VCaP (cell line): Measurements from ENCODE around the gene PLA2G4F.

Experiments used
- H3K27ac ChIP-seq: fragments of 450-650 bp; 2 replicates; pipeline ENCODE4 v1.5.1; 2017
- TF ChIP-seq, protein P1 (sequence below): fragments of 450-650 bp; conservative IDR thresholded peaks from 2 replicates; pipeline ENCODE4 v1.5.1; 2017; ENCODE audit warnings: mild to moderate bottlenecking, moderate library complexity

Gene PLA2G4F

DNA sequence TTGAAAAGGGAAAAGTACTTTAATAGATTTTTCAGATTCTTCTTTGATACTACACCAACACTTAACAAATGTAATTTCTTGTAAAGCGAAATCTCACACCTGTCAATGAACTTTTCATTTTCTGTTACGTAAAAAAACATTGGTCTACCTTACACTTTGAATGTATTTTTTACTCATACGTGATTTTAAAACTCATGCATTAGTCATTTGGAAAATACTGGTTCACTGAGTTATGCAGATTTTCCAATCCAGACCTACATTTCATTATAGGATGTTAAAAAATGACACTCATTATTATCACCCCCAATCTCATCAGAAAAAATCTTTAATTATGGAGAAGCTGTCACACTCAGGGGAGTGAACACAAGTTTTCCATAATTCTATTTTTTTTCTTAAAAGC is 36.9 kb upstream of the PLA2G4F start:
- TF ChIP-seq, protein P1, sequence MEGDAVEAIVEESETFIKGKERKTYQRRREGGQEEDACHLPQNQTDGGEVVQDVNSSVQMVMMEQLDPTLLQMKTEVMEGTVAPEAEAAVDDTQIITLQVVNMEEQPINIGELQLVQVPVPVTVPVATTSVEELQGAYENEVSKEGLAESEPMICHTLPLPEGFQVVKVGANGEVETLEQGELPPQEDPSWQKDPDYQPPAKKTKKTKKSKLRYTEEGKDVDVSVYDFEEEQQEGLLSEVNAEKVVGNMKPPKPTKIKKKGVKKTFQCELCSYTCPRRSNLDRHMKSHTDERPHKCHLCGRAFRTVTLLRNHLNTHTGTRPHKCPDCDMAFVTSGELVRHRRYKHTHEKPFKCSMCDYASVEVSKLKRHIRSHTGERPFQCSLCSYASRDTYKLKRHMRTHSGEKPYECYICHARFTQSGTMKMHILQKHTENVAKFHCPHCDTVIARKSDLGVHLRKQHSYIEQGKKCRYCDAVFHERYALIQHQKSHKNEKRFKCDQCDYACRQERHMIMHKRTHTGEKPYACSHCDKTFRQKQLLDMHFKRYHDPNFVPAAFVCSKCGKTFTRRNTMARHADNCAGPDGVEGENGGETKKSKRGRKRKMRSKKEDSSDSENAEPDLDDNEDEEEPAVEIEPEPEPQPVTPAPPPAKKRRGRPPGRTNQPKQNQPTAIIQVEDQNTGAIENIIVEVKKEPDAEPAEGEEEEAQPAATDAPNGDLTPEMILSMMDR = no peak
- H3K27ac ChIP-seq = no peak overlapping the region

DNA sequence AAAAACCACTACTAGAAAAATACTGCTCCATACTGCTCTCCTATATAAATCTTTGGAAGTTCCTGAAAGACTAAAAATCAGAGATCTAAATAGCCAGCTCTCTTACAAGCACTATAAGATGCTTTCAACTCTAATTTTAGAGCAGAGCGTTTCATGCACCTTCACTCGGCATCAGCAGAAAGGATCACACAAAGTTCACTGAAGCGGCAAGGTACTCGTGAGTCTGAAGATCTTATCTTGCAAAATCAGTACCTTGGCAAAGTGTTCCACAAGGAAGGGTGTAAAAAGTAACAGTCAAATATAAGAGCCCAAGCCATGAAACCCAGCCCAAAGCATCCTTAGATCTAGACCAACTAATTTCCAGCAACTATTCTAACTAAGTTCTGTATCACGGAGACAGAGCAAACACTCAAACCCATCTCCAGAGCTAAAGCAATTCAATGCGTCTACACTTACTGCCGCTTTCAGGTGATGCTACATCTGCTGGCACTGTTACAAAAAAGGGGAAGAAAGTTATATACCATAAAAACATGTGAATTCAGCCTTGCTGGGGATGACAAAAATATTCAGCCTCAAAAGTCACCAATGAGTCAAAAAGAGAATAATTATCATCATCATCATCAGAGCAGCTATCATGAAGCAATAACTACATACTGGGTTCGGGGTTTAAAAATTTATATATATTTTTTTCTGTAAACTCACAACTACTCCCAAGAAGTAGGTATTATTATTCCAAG is 35.3 kb upstream of the PLA2G4F start:
- no peak overlapping the region for H3K27ac ChIP-seq

DNA sequence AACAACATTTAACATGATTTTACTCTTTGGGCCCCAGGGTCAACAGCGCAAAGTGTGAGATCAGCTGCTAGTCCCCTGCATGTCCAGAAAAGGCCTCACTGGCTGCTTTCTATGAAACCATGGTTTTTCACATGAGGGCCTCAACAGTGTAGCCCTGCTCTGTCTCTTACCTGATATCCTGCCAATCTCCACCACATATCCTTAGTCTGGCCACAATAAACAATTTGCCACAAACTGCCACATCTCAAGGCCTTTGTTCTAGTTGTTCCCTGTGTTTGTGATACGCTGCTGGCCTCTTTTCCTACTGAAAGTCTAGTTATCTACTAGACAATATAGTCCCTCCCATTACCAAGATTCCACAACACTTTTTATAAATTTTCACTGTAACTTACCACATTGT is 33.9 kb upstream of the PLA2G4F start:
- TF ChIP-seq, protein P1 = no peak
- H3K27ac ChIP-seq = no peak overlapping the region

More for the DNA sequence above, 35.3 kb upstream of the PLA2G4F start:
- TF ChIP-seq, protein P1 = no peak

DNA sequence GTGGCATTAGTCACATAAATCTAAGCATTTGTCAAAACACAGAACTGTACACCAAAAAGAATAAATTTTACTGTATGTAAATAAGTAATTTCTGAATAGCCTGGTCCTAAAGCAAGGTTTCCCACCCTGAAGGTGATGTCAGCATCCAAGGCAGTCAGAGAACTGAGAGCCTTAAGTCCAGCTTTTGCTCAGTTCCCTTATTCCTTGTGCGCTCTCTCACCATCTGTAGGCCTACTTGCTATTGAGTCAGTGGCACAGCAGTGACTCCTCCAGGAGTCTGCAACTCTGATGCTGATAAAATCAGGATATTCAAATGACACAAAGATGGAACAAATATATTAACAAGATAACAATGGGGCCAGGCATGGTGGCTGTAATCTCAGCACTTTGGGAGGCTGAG is 29.4 kb upstream of the PLA2G4F start:
- TF ChIP-seq, protein P1 = no peak

DNA sequence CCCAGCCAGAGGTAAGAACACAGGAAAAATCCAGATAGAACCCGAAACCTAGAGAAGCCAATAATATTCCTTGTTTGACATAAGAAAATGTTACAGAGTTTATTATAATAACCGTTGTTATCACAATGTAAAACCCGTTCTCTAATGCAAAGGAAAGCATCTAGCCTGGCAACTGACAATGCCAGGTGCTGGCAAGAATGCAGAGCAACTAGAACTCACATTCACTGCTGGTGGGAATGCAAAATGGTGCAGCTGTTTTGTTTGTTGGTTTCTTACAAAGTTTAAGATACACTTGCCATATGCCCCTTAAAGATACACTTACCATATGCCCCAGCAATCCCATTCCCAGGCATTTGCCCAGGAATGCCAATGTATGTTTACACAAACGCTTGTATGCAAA is 28.3 kb upstream of the PLA2G4F start:
- TF ChIP-seq, protein P1 = no peak
- no peak overlapping the region for H3K27ac ChIP-seq

More for the DNA sequence above, 29.4 kb upstream of the PLA2G4F start:
- H3K27ac ChIP-seq = no peak overlapping the region

DNA sequence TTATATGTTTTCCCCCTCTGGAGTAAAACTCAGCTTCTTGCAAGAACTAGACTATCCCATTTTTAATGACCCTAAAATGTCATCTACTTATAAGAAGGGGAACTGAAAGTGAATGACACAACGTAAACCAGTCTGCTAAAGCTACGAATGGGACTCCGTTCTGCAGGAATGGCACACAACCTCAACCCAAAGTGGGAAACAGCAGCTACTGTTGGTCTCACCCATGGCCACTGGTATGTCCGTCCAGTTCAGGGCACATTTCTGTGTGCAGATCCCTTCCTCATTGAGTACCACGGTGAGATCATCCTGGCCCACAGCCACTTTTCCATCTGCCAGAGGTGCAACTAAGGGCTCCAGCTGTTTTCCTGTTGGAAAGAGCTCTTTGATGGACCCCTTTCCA is 27.9 kb upstream of the PLA2G4F start:
- no peak overlapping the region for H3K27ac ChIP-seq
- TF ChIP-seq, protein P1 = no peak

DNA sequence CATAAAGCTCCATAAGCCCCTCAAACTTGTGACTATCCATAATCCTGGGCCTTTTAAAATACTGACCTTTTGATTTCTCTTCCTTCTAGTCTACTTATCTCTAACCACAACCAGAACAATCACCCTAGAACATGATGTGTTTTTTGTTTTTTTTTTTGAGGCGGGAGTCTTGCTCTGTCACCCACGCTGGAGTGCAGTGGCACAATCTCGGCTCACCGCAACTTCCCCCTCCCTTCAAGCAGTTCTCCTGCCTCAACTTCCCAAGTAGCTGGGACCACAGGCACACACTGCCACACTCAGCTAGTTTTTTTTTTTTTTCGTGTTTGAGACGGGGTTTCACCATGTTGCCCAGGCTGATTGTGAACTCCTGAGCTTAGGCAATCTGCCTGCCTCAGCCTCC is 26.5 kb upstream of the PLA2G4F start:
- H3K27ac ChIP-seq = no peak overlapping the region
- TF ChIP-seq, protein P1 = no peak
